ENCODE data around the gene SRMS. TPM values are rescaled to one million over a fixed set of nuclear protein-coding genes. Genes with fewer than 3 reads are reported as not detected.

The SRMS gene
- total RNA-seq, 2 experiments from 2014 or later, result 0.42 TPM; not detected in 1

DNA sequence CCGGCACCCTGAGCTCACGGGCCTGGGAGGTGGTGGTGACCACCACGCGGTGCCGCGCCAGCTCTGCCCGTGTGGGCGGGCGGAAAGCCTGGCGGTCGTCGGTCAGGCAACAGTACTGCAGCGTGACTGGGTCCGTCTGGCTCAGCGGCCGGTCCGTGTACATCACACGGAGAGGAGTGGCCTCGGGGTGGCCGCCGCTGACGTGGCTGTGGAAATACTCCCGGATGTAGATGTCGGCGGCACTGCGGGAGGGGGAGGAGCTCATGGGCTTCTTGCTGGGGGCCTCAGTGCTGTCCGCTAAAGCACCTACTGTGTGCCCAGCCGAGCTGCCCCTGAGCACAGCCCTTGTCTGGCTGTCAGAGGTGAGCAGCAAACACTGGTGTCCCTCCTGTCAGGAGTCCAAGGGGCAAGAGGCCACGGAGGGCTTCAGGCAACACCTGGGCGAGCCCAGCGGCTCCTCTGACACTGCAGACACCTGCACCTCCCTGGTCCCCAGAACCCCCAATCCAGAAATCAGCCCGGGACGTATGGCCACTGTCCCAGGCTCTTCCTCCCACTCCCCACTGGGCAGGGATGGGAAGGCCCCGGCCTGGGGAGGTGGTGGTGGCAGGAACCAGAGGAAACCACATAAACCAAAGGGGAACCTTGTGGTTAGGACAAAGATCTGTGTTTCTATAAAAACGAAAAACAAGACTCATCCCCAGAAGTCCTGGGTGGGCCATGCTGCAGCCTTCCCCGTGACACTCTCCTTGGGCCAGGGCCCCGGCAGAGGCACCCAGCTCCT lies 20.0 kb upstream of the SRMS start:
- Histone ChIP-seq H3K27ac (ENCODE audit: low read depth, low read length, poor library complexity, severe bottlenecking) (no peak overlapping the region), H3K9me3 (ENCODE audit: low read length) (no peaks in the 10 kb centered on the region), H3K9me2 (ENCODE audit: insufficient read depth, low read length) (no peaks in the 10 kb centered on the region), H3K4me2 (ENCODE audit: low read length) (peak overlapping the region; percentile 18), H4K20me1 (ENCODE audit: insufficient read depth, low read length) (no peaks in the 10 kb centered on the region), H3K79me2 (ENCODE audit: insufficient read depth, low read depth, low read length) (no peaks in the 10 kb centered on the region), H3K4me1 (ENCODE audit: insufficient read depth, low read length, poor library complexity, severe bottlenecking) (peaks cover 12% of the 10 kb centered on the region), H3K4me3 (ENCODE audit: low read depth, low read length, poor library complexity, severe bottlenecking) (no peak overlapping the region), H2AFZ (ENCODE audit: low read length) (no peak overlapping the region), H3K36me3 (ENCODE audit: insufficient read depth, low read length) (no peaks in the 10 kb centered on the region)
- ChIA-PET CTCF (ENCODE audit: unreplicated experiment) (interaction anchor here (0.6 kb wide), 1 partner anchor 30 kb away, joined by 3 read pairs; the partner anchor contains the start of gene PTK6), POLR2A (no interaction called here)
- peak; percentile 30 for DNase-seq (ENCODE audit: low spot score)
- intact Hi-C loops (cut with micrococcal nuclease; ENCODE audit: unreplicated experiment), result no loop called here
- TF ChIP-seq, protein P1, sequence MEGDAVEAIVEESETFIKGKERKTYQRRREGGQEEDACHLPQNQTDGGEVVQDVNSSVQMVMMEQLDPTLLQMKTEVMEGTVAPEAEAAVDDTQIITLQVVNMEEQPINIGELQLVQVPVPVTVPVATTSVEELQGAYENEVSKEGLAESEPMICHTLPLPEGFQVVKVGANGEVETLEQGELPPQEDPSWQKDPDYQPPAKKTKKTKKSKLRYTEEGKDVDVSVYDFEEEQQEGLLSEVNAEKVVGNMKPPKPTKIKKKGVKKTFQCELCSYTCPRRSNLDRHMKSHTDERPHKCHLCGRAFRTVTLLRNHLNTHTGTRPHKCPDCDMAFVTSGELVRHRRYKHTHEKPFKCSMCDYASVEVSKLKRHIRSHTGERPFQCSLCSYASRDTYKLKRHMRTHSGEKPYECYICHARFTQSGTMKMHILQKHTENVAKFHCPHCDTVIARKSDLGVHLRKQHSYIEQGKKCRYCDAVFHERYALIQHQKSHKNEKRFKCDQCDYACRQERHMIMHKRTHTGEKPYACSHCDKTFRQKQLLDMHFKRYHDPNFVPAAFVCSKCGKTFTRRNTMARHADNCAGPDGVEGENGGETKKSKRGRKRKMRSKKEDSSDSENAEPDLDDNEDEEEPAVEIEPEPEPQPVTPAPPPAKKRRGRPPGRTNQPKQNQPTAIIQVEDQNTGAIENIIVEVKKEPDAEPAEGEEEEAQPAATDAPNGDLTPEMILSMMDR (conservative IDR thresholded peaks at IDR 0.05; ENCODE audit: low read length), result no peak
- TF ChIP-seq EZH2phosphoT487 (IDR thresholded peaks at IDR 0.05; ENCODE audit: borderline replicate concordance, low read depth, low read length), result no peak
- no TSS peak for BruUV-seq (replicated peaks)

DNA sequence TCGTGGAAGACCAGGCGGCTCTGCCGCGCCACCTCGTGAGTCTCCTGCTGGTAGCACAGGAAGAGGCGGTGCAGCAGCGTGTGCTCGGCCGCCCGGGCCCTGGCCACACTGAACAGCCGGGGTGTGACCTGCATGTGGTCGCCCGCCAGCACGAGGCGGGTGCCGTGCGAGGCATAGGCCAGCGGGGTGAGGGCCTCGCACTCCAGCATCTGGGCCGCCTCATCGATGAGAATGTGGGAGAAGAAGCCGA lies 19.5 kb upstream of the SRMS start:
- ChIA-PET POLR2A (no interaction called here), CTCF (ENCODE audit: unreplicated experiment) (interaction anchor here (0.6 kb wide), 1 partner anchor 30 kb away, joined by 3 read pairs; the partner anchor contains the start of gene PTK6)
- H3K79me2 ChIP-seq (ENCODE audit: insufficient read depth, low read depth, low read length), result no peaks in the 10 kb centered on the region
- no TSS peak for BruUV-seq (replicated peaks)
- DNase-seq (ENCODE audit: low spot score), result peak; percentile 61
- no peaks in the 10 kb centered on the region for H3K36me3 ChIP-seq (ENCODE audit: insufficient read depth, low read length)
- no peak overlapping the region for H3K4me2 ChIP-seq (ENCODE audit: low read length)
- H4K20me1 ChIP-seq (ENCODE audit: insufficient read depth, low read length), result no peaks in the 10 kb centered on the region
- intact Hi-C loops (cut with micrococcal nuclease; ENCODE audit: unreplicated experiment), result no loop called here
- H3K4me3 ChIP-seq (ENCODE audit: low read depth, low read length, poor library complexity, severe bottlenecking), result no peak overlapping the region
- no peaks in the 10 kb centered on the region for H3K9me2 ChIP-seq (ENCODE audit: insufficient read depth, low read length)
- H3K9me3 ChIP-seq (ENCODE audit: low read length), result no peaks in the 10 kb centered on the region
- H3K4me1 ChIP-seq (ENCODE audit: insufficient read depth, low read length, poor library complexity, severe bottlenecking), result peaks cover 12% of the 10 kb centered on the region
- H2AFZ ChIP-seq (ENCODE audit: low read length), result no peak overlapping the region
- TF ChIP-seq EZH2phosphoT487 (IDR thresholded peaks at IDR 0.05; ENCODE audit: borderline replicate concordance, low read depth, low read length), result no peak
- TF ChIP-seq, protein P1 (conservative IDR thresholded peaks at IDR 0.05; ENCODE audit: low read length), result peak; percentile 10; the same call in 1 of the 2 replicates
- H3K27ac ChIP-seq (ENCODE audit: low read depth, low read length, poor library complexity, severe bottlenecking), result no peak overlapping the region

All from OCI-LY7 (cell line).